COLO668 (cell line): ENCODE results near the gene ABCD1.
"Not testable (repeated sequence)": the region's sequence is repeated elsewhere in the genome, so short reads cannot be mapped to it uniquely, and the experiment has no call there.

ENCODE experiments used
- DNase-seq: peaks from one replicate; lab custom pipeline; 2025; ENCODE audit not compliant: unreplicated experiment; lab: John Stamatoyannopoulos, UW

Gene ABCD1

DNA sequence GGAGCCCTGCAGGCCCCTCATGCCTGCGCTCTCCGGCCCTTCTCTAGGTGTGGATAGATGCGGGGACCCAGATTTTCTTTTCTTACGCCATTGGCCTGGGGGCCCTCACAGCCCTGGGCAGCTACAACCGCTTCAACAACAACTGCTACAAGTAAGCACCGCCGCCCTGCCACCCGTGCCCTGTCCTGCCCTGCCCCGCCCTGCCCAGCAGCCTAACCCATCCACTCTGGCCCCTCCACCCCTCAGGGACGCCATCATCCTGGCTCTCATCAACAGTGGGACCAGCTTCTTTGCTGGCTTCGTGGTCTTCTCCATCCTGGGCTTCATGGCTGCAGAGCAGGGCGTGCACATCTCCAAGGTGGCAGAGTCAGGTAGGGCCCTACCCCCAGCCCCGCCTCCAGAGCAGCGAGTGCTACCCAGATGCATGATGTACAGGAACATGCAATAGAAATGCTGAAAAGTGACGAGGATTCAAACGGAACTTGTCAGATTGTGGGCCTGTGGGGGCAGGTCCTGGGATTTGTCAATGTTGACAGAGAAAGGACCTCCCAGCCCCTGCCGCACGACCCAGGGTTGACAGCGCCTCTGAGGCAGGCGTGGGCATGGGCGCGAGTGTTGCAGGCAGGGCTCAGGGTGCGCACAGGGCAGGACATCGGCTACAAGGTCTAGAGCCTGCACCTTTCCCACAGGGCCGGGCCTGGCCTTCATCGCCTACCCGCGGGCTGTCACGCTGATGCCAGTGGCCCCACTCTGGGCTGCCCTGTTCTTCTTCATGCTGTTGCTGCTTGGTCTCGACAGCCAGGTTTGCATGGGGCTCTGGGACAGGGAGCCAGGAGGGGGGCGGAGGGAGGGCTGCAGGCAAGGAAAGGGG, 31.2 kb upstream of the ABCD1 start:
- no peak for DNase-seq

DNA sequence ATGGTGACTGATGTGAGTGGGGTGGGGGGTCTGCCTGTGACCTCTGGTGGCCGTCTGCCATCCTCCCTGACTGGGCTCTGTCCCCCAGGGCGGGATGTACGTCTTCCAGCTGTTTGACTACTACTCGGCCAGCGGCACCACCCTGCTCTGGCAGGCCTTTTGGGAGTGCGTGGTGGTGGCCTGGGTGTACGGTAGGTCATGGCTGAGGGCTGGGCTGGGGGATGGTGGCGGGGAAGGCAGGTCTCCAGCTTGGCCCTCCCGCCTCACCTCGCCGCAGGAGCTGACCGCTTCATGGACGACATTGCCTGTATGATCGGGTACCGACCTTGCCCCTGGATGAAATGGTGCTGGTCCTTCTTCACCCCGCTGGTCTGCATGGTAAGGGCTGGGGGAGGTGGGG, 30.4 kb upstream of the ABCD1 start:
- DNase-seq: not testable (repeated sequence)

GRCh38 chrX:153694687-153695270, 29.9 kb upstream of the ABCD1 start:
- no peak for DNase-seq

DNA sequence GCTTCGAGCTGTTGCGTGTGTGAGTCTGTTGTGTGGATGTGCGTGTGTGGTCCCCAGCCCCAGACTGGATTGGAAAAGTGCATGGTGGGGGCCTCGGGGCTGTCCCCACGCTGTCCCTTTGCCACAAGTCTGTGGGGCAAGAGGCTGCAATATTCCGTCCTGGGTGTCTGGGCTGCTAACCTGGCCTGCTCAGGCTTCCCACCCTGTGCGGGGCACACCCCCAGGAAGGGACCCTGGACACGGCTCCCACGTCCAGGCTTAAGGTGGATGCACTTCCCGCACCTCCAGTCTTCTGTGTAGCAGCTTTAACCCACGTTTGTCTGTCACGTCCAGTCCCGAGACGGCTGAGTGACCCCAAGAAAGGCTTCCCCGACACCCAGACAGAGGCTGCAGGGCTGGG, 28.6 kb upstream of the ABCD1 start:
- no peak for DNase-seq

- DNase-seq: not testable (repeated sequence)
These were observed 28.1 kb upstream of the ABCD1 start for GRCh38 chrX:153696538-153696937.

- DNase-seq: not testable (repeated sequence)
These were observed 27.5 kb upstream of the ABCD1 start for GRCh38 chrX:153696986-153697722.

- no peak for DNase-seq
These were observed 26.5 kb upstream of the ABCD1 start for GRCh38 chrX:153697924-153698865.

DNA sequence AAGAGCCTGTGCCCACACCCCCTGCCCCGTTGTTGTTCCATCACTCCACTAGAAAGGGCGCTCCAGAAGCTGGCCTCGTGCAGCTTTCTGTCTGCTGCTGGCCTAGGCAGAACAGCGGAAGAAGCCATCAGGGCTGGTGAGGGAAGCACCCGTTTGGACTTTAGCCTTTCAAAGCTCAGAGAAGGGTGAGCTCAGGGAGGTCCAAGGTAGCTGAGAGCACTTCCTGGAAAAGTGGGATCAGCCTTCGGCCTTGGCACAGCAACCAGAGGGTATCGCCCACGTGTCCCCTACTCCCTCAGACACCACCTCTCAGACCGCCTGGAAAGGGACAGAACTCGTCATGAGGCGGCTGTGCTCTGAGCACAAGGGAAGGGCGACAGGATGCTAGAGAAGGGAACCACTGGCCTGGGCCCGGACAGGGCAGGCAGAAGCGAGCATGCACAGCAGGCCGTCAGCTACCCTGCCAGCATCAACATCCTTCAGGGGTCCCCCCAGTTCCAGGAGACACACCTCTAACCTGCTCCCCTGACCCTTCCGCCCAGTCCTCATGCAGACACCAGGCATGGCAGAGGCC, 25.4 kb upstream of the ABCD1 start:
- DNase-seq: not testable (repeated sequence)

DNA sequence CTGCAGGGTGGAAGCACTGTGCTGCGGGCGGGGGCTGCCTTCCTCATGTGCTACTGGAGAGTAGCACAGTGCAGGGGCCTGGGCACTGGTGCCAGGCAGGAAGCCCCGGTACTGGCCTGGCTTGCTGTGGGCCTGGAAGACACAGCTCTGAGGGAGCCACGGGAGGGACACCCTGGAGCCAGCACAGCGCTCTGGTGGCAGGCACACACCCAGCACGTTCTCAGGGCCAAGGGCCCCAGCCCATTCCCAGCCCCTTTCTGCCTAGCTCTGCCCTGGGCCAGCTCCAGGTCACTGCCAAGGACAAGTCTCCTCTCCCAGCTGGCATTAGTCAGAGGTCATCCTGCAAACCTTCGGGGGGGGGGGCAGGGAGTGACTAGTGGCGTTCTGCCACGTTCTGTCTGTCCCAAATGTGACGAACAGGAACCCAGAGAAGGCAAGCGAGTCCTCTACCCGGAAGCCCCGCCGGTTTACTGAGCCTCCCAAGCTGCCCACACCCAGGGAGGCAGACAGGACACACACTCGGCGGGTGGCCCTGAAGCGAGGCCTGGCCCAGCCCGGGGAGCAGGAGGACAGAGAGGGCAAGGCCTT, 24.8 kb upstream of the ABCD1 start:
- DNase-seq: not testable (repeated sequence)

DNA sequence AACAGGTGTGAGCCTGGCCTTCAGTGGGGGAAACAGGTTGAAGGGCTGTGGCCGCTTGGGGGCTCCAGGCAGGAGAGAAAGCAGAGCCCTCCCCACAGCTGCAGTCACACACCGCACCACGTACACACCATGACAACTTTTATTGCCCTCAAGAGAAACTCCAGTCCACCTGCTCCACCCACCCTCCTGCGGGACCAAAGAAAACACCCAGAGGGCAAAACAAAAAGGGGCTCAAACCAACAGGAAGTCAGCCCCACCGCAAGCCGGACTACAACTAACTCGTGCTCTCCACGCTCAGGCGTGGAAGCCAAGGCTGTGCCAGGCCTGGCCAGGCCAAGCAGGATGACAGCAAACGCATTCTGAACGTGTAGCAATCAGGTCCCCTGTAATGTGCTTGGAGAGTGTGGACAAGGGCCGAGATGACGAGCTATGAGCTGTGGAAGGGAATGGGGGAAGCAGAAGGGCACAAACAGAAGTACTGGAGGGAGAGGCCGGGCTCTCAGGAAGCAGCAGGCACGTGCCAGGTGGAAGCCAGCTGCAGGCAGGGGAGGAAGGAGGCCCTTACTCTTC, 24.2 kb upstream of the ABCD1 start:
- no peak for DNase-seq

DNA sequence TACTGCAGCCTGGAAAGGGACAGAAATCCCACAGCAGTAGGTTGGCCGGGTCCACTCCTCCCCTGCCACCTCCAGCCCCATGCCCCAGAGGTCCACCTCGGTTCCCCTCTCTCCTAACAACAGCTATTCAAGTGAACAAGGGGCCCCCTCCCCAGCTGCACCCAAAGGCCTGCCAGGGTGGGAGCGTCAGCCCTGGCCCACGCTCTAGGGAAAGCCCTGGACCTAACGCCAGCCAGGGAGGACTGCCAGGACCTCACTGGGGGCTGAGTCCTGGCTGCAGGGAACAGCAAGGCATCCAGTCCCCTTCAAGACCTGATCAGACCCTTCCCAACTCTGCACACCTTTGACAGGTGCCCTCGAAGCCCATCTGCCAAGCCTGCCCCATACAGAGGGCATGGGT, 23.7 kb upstream of the ABCD1 start:
- DNase-seq: no peak

DNA sequence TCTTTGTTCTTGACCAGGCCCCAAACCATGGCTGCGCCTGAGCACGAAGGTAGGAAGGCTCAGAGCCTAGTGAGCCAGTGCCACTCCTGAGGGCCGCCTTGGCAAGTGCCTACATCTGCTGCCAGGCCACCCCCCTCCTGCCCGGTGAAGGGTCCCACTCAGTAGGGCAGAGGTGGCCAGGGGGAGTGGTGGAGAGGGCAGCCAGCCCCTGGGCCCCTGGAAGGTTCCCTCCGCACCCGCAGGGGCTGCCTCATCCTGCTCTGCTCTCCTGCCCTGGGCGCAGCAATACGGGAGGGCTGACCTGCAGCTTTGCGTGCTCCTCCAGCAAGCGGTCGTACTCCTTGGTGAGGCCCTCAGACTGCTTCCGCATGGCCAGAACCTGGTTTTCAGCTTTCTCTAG, 22.9 kb upstream of the ABCD1 start:
- no peak for DNase-seq

GRCh38 chrX:153702336-153703035, 22.2 kb upstream of the ABCD1 start:
- no peak for DNase-seq

- DNase-seq: no peak
These were observed 21.7 kb upstream of the ABCD1 start for GRCh38 chrX:153703036-153703370.

DNA sequence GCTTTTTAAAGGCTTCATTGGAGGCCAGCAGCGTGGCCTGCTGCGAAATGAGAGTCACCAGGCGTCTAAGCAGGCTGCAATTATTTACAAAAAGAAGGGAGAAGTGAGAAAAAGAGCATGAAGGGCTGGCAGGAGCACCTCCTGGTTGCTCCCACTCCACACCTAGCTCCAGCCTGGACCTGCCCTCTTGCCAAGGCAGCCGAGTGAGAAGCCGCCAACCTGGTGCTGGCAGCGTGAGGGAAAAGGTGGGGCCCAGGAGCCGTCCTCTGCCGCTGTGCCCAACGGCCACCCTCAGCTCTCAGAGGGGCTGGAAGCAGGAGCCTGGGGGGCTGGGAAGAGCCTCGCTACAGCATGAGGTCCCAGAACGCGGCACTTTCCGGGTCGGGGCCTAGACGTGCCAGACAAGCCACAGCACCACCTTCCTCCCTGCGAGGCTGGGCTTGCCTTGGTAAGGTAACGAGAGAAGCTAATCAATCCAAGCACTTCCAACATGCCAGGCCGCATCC, 20.6 kb upstream of the ABCD1 start:
- DNase-seq: no peak

- DNase-seq: not testable (repeated sequence)
These were observed 19.8 kb upstream of the ABCD1 start for GRCh38 chrX:153704631-153705402.

GRCh38 chrX:153705403-153706060, 19.1 kb upstream of the ABCD1 start:
- not testable (repeated sequence) for DNase-seq

DNA sequence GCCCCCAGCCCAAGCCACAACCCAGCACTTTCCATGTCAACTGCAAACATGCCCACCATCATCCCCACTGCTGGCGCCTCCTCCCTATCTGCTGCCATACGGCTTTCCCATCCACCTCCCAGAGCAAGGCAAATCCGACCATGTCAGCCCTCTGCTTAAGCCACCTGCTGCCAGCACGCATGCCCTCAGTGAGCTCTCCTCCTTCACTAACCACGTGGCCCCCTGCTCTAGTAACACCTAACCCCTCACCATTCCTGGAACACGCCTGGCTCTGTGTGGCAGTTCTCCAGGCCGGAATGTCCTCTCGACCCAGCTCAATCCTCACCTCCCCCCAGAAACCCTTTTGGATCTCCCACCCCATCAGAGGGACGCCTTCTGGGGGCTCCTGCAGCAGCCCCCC, 17.9 kb upstream of the ABCD1 start:
- DNase-seq: no peak
